Calu3 (cell line): ENCODE data around the gene OBI1. TPM values are rescaled to one million over a fixed set of nuclear protein-coding genes. Genes with fewer than 3 reads are reported as not detected.

ENCODE experiments used
- BruUV-seq: library from RNA; stranded (reverse); fragments of 400-500 nt; replicated peaks from 2 replicates; lab custom pipeline; 2021; lab: Mats Ljungman, UMichigan
- CTCF ChIA-PET: fragments of 300-600 bp; sonication (Branson Sonifier 250); formaldehyde crosslinking; loops from one replicate; lab custom pipeline; 2022; ENCODE audit warnings: antibody characterized with exemption; lab: Charles Lee
- DNase-seq: peaks from one replicate; pipeline ENCODE4 v3.0.0; 2022
- H3K27ac Mint-ChIP-seq: one replicate; pipeline ENCODE4 v1.8.0; 2022; ENCODE audit warnings: mixed read lengths; ENCODE audit not compliant: unreplicated experiment
- H3K27me3 Mint-ChIP-seq: one replicate; pipeline ENCODE4 v1.8.0; 2022; ENCODE audit warnings: mixed read lengths; ENCODE audit not compliant: unreplicated experiment
- H3K36me3 Mint-ChIP-seq: one replicate; pipeline ENCODE4 v1.8.0; 2022; ENCODE audit warnings: mild to moderate bottlenecking, moderate library complexity, mixed read lengths; ENCODE audit not compliant: insufficient read depth, unreplicated experiment
- H3K4me1 Mint-ChIP-seq: one replicate; pipeline ENCODE4 v1.8.0; 2022; ENCODE audit warnings: mild to moderate bottlenecking, low read depth, mixed read lengths; ENCODE audit not compliant: unreplicated experiment
- H3K4me3 Mint-ChIP-seq: one replicate; pipeline ENCODE4 v1.8.0; 2022; ENCODE audit warnings: mild to moderate bottlenecking, low read depth, moderate library complexity, mixed read lengths; ENCODE audit not compliant: unreplicated experiment
- H3K9me3 Mint-ChIP-seq: one replicate; pipeline ENCODE4 v1.8.0; 2022; ENCODE audit warnings: low read depth, mixed read lengths; ENCODE audit not compliant: unreplicated experiment
- CTCF ChIP-seq: fragments of 200-600 bp; IDR thresholded peaks from one replicate; pipeline ENCODE4 v1.8.0; 2022; ENCODE audit warnings: antibody characterized with exemption; ENCODE audit not compliant: unreplicated experiment
- intact Hi-C: fragments of 100-400 bp; cut with micrococcal nuclease; formaldehyde crosslinking; loops from one replicate; pipeline ENCODE4 v1.10.0; 2022; ENCODE audit not compliant: unreplicated experiment
- total RNA-seq: library from RNA; stranded (reverse); gene quantifications from 2 replicates; pipeline ENCODE4 v1.2.3, GENCODE V29; 2022

The OBI1 gene
- total RNA-seq, 1 experiment from 2014 or later: 5.9 TPM

- no peaks in the 10 kb centered on the region for H3K9me3 Mint-ChIP-seq
- H3K27ac Mint-ChIP-seq: no peak overlapping the region
- peaks cover 11% of the 10 kb centered on the region for H3K27me3 Mint-ChIP-seq
- H3K4me1 Mint-ChIP-seq: no peaks in the 10 kb centered on the region
- CTCF ChIA-PET: no interaction called here
- DNase-seq: no peak
- no peak for TF ChIP-seq CTCF
- BruUV-seq: no TSS peak
- H3K4me3 Mint-ChIP-seq: no peak overlapping the region
- intact Hi-C loops: no loop called here
- H3K36me3 Mint-ChIP-seq: no peaks in the 10 kb centered on the region
These were observed 63.2 kb downstream of the OBI1 start for GRCh38 chr13:78595495-78596398.

GRCh38 chr13:78594456-78594975, 64.4 kb downstream of the OBI1 start:
- no peak for TF ChIP-seq CTCF
- no TSS peak for BruUV-seq
- no peaks in the 10 kb centered on the region for H3K4me1 Mint-ChIP-seq
- CTCF ChIA-PET: no interaction called here
- no peaks in the 10 kb centered on the region for H3K9me3 Mint-ChIP-seq
- H3K27ac Mint-ChIP-seq: no peak overlapping the region
- intact Hi-C loops: no loop called here
- peaks cover 11% of the 10 kb centered on the region for H3K27me3 Mint-ChIP-seq
- H3K4me3 Mint-ChIP-seq: no peak overlapping the region
- no peaks in the 10 kb centered on the region for H3K36me3 Mint-ChIP-seq
- no peak for DNase-seq

GRCh38 chr13:78593652-78594455, 65.1 kb downstream of the OBI1 start:
- BruUV-seq: no TSS peak
- no peak for DNase-seq
- H3K27me3 Mint-ChIP-seq: peaks cover 11% of the 10 kb centered on the region
- H3K4me3 Mint-ChIP-seq: no peak overlapping the region
- no peak overlapping the region for H3K27ac Mint-ChIP-seq
- H3K4me1 Mint-ChIP-seq: no peaks in the 10 kb centered on the region
- CTCF ChIA-PET: no interaction called here
- TF ChIP-seq CTCF: no peak
- no peaks in the 10 kb centered on the region for H3K9me3 Mint-ChIP-seq
- intact Hi-C loops: no loop called here
- no peaks in the 10 kb centered on the region for H3K36me3 Mint-ChIP-seq

GRCh38 chr13:78593129-78593528, 65.8 kb downstream of the OBI1 start:
- Mint-ChIP-seq H3K27me3 (peaks cover 13% of the 10 kb centered on the region), H3K9me3 (no peaks in the 10 kb centered on the region), H3K36me3 (no peaks in the 10 kb centered on the region), H3K4me3 (no peak overlapping the region), H3K4me1 (no peaks in the 10 kb centered on the region), H3K27ac (no peak overlapping the region)
- intact Hi-C loops: no loop called here
- no peak for TF ChIP-seq CTCF
- CTCF ChIA-PET: no interaction called here
- no TSS peak for BruUV-seq
- no peak for DNase-seq
